ENCODE data around the gene C19orf12. TPM values are rescaled to one million over a fixed set of nuclear protein-coding genes. Genes with fewer than 3 reads are reported as not detected.

C19orf12 gene
- total RNA-seq, 1 experiment from 2014 or later = 17.5 TPM

GRCh38 chr19:29650772-29651387 is 64.2 kb downstream of the C19orf12 start:
- no peaks in the 10 kb centered on the region for H3K9me3 ChIP-seq (ENCODE audit: control insufficient read depth, low read depth, low read length)
- H3K27ac ChIP-seq (ENCODE audit: insufficient read length, low read depth, low read length) = no peak overlapping the region
- H4K8ac ChIP-seq (replicated peaks; ENCODE audit: insufficient read length, low read depth, low read length) = no peak overlapping the region
- WGBS (ENCODE audit: extremely low coverage, insufficient read length, low lambda C conversion rate) = no CpG with 5 or more reads among the region's 7 CpGs
- no peaks in the 10 kb centered on the region for H3K27me3 ChIP-seq (ENCODE audit: insufficient read depth, low read length)
- DNase-seq = no peak
- H4K20me1 ChIP-seq (ENCODE audit: control insufficient read depth, insufficient read depth, insufficient read length) = no peaks in the 10 kb centered on the region
- H3K14ac ChIP-seq (ENCODE audit: insufficient read depth, low read length) = no peak overlapping the region
- peaks cover 4 to 10% of the 10 kb centered on the region in 2 experiments; a peak in 4 of 5 replicates for H3K9me3 Mint-ChIP-seq
- no peak overlapping the region for H2BK120ac ChIP-seq (ENCODE audit: low read depth, low read length, poor library complexity, severe bottlenecking)
- H4K91ac ChIP-seq (ENCODE audit: insufficient read length, low read depth, low read length) = no peak overlapping the region
- H3K4me1 Mint-ChIP-seq = peaks cover 9 to 10% of the 10 kb centered on the region in 2 experiments
- H3K23ac ChIP-seq (ENCODE audit: insufficient read length, low read depth, low read length) = no peak overlapping the region
- no peak overlapping the region for H3T11ph ChIP-seq (ENCODE audit: low read length)
- TF ChIP-seq CTCF (conservative IDR thresholded peaks at IDR 0.05) = no peak
- H2BK12ac ChIP-seq (ENCODE audit: insufficient read length, low read depth, low read length) = no peak overlapping the region
- H3K27ac Mint-ChIP-seq = no peak overlapping the region
- no peak overlapping the region for H2BK15ac ChIP-seq (ENCODE audit: low read depth, low read length)
- no peak overlapping the region for H4K5ac ChIP-seq (ENCODE audit: insufficient read length, low read depth, low read length)
- H3K18ac ChIP-seq (ENCODE audit: insufficient read length, low read depth, low read length) = no peak overlapping the region
- H3K4ac ChIP-seq (ENCODE audit: low read depth, low read length) = no peak overlapping the region
- peaks cover 2% of the 10 kb centered on the region; the same call in 1 of the 2 replicates for H3K27me3 Mint-ChIP-seq (ENCODE audit: low read depth)
- H2BK5ac ChIP-seq (ENCODE audit: insufficient read length, low read length) = no peak overlapping the region
- no peaks in the 10 kb centered on the region for H3K23me2 ChIP-seq (ENCODE audit: insufficient read length, low read depth, low read length, poor library complexity, severe bottlenecking)
- no peak overlapping the region for H3K9ac ChIP-seq (ENCODE audit: extremely low read depth, insufficient read length, low read length)
- no peak overlapping the region for H3K56ac ChIP-seq (ENCODE audit: insufficient read length, low read depth, low read length)
- peaks cover 2% of the 10 kb centered on the region; the same call in 1 of the 2 replicates for H3K4me1 ChIP-seq (ENCODE audit: insufficient read depth, low read length)
- no peaks in the 10 kb centered on the region for H3K79me2 ChIP-seq (ENCODE audit: insufficient read depth, low read length)
- H3K79me1 ChIP-seq (ENCODE audit: insufficient read depth, low read depth, low read length, poor library complexity, severe bottlenecking) = no peaks in the 10 kb centered on the region
- H3K36me3 Mint-ChIP-seq (ENCODE audit: insufficient read depth in 1 of 3, low read depth in 3 of 3) = no peaks in the 10 kb centered on the region; a peak in 3 of 7 replicates
- no peak overlapping the region for H3K4me2 ChIP-seq (ENCODE audit: insufficient read depth, insufficient read length, low read length)
- no peak overlapping the region for H2AK5ac ChIP-seq (ENCODE audit: insufficient read length, low read length)
- H2AFZ ChIP-seq (ENCODE audit: low read length) = no peak overlapping the region
- H3K4me3 Mint-ChIP-seq = no peak overlapping the region
- H2BK20ac ChIP-seq (ENCODE audit: low read depth, low read length, poor library complexity, severe bottlenecking) = no peak overlapping the region

Other genes starting within 250 kb of the C19orf12 start
- 0.29 and 0.31 TPM in 2 replicates for gene VSTM2B, start 189.3 kb downstream of the C19orf12 start, total RNA-seq (2021)
- 51.4 and 53.6 TPM in 2 replicates for gene POP4, start 109.0 kb downstream of the C19orf12 start, total RNA-seq (2021)
- 4.9 and 5.0 TPM in 2 replicates for gene PLEKHF1, start 49.8 kb downstream of the C19orf12 start, total RNA-seq (2021)
- gene CCNE1, start 96.7 kb upstream of the C19orf12 start, total RNA-seq (2021) = 40.2 and 42.1 TPM in 2 replicates
- 51.1 and 54.3 TPM in 2 replicates for gene URI1, start 227.0 kb upstream of the C19orf12 start, total RNA-seq (2021)